NCI-H128 (cell line): Measurements from ENCODE around the gene KRT83.
"Not testable (repeated sequence)": the region's sequence is repeated elsewhere in the genome, so short reads cannot be mapped to it uniquely, and the experiment has no call there.

Source experiments
- DNase-seq: peaks from one replicate; lab custom pipeline; 2025; ENCODE audit not compliant: unreplicated experiment; lab: John Stamatoyannopoulos, UW

KRT83 gene

DNA sequence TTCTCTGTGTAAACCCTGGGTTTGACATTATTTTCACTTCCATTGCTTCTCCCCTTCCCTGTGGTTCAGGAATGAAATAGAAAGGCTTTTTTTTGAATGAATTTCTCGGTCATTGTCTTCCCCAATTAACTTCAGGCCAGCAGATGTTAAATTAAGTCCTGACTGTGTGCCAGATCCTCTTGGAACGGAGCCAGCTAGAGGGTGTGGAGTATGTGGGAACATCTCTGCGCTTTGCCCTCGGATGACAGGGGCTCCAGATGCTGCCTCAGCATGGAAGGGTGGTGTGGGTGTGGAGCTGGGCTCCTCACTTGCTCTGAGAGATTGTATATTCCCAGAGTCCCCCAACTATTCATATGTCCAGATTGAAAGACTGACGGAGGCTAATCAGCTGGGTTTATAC, 33.0 kb upstream of the KRT83 start:
- no peak for DNase-seq

DNA sequence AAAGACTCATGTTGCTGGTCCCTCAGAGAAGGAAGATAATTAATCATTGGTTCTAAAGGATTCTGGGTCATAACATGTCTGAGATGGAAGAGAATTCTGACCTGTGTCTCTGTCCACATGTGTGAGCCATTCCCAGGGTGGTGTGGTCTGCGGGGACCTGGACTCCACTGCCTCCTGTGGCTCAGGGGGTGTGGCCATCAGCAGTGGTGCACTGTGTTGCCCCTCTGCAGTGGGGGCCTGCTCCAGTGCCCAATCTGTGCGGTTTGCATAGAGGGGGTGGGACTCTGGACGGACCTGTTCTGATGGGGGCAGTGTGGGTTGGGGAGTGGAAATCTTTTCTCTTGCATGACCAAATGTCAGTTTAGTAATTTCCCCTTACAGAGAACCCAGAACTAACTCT, 32.6 kb upstream of the KRT83 start:
- DNase-seq = no peak

DNA sequence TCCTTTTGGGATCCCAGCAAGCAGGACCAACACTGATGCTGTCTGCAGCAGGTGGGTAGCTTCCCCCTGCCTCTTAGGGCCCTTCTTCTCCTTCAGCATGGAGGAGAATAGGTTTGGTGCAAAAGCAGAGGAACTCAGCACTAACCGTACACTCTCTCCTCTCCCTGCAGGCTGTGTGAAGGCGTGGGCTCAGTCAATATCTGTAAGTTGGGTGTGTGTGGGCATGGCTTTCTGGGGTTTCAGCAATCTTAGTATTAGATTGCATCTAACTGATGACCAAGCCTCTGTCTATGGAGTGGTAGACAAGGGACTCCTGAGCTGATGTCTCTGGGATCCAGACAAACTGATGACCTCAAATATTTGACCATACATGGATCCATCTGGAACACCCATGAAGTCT, 31.8 kb upstream of the KRT83 start:
- no peak for DNase-seq

DNA sequence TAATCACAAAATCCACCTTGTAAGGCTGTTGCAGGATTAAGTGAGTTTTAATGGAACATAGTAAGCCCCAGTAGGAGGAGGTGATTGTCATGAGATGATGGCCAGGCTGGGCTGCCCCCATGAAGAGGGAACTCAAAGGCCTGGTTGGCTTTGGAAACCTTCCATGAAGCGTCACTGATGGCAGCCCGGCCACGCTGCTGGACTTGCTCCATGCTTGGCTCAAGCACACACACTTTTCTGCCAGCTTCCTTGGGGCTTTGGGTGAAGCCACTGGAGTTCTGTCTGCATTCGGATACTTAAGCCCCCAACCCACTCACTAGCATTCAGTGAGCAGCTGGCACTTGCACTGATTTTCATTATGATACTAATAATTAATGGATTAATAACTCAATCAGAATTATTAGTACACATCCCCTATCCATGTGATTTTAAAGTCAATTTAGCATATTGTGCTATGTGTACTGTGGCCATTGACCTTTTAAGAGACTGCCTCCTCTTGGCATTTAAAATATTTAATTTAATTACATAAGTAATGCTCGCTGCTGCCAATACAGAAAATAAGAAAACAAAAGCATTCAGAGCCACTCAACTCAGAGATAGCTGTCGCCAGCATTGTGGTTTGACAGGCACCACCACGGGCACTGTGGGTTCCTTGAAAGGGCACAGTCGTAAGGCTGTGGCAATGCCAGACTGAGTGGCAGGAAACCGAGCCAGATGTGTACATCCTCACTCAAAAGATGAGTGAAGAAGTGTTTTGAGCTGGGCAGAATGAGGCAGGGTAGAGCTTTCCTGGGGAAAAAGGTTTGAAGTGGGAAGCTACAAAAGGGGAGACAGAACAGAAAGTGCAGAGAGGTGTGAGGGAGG, 30.2 kb upstream of the KRT83 start:
- no peak for DNase-seq

DNA sequence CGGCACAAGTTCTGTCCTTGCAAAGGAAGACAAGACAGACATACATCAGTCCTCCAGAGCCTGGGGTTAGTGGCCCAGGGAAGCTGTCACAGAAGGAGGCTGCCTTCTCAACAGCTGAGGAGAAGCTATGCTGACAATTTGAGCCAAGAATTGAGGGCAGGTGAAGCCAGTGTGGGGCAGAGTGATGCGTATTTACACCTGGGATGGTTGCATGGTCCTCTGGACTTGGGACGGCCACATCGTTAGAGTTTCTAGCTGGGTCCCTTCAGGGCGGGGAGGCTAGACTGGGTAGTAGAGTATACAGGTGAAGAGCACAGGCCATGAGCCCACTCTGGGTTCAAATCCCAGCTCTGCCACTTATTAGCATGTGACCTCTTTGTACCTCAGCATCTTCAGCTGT, 29.6 kb upstream of the KRT83 start:
- no peak for DNase-seq

DNA sequence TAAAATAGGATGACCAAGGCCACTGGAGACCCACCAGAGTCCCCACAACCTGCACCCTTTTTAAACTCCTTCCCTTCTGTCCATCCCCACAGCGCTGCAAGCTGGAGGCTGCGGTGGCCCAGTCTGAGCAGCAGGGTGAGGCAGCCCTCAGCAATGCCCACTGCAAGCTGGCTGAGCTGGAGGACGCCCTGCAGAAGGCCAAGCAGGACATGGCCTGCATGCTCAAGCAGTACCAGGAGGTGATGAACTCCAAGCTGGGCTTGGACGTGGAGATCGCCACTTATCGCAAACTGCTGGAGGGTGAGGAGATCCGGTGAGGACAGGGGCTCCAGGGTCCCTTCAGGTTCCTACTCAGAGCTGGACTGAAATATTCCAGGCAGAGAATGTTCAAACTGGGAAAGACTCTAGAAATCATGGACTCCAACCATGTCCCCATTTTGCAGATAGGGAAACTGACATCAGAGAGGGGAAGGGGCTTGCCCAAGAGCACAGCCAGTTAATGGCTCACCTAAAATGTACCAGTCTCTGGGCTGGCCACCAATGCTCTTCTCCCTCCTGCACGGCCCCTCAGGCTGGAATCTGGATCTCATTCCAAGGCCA, 28.9 kb upstream of the KRT83 start:
- no peak for DNase-seq

DNA sequence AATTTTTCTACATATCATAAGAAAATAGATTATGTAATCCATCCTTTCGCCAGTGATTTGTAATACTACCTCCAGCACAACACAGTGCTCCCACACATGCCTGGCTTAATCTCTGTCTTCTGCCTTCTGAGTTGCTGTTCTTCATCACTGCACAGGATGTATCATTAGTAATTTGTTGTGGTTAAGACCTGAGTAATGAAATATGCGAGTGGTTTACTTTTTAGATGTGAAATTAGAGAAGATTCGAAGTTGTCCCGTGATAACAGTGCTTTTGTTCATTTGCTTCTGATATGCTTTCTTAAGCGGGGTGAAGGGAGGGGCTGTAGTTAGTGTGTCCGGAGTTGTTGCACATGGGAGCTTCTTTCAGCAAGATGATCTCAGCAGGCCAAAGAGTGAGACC, 28.0 kb upstream of the KRT83 start:
- DNase-seq = no peak

DNA sequence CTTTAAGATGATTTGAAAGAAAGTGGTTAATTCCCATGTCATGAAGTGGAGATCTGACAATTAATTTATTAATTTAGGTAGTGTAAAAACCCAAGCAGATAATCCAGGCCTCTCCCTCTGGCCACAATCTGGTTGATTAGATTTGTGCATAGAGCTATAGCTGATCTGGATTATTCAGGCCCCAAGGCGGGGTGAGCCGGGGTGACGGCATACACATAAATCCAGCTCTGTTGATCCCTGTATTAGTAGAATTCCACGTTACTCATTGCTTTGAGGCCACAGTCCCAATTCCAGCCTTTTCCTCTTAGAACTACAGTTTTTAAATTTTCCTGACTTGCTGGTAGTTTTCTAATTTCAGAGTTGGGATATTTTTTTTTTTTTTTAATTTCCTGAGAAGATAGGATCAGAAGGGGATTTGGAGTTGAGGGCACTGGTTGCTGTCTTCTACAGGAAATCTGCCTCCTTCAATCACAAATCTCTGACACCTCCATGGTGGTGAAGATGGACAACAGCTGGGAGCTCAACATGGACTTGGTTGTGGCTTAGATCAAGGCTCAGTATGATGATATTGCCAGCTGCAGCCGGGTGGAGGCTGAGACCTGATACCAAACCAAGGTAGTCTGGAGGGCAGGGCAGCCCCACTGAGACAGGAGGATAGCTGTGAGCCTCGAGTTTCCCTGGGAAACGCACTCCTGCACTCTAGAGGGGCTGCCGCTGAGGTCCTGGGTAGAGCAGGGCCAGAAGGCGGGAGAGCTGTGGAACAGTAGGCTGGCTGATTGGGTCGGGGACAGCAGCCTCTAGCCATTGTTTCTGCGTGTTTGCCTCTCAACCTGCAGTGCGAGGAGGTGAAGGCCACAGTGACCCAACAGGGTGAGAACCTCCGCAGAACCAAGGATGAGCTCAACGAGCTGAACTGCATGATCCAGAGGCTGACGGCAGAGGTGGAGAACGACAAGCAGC, 26.6 kb upstream of the KRT83 start:
- DNase-seq = no peak

DNA sequence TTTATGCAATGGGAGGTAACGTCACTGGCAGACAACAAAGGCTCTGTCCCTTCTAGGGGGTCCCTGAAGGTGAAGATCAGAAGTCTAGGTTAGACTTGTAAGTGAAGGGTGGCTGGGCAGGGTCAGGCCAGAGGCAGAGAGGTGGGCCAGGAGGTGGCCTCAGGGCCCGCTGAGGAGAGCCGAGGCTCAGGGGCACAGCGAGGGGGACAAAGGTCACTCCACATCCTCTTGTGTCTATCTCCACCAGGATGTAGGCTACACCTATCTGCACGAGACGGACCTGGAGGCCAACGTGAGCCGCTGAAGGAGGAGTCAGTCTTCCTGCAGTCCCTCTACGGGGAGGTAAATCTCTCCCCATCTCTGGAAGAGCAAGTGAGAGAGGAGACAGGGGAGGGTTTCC, 25.8 kb upstream of the KRT83 start:
- no peak for DNase-seq

DNA sequence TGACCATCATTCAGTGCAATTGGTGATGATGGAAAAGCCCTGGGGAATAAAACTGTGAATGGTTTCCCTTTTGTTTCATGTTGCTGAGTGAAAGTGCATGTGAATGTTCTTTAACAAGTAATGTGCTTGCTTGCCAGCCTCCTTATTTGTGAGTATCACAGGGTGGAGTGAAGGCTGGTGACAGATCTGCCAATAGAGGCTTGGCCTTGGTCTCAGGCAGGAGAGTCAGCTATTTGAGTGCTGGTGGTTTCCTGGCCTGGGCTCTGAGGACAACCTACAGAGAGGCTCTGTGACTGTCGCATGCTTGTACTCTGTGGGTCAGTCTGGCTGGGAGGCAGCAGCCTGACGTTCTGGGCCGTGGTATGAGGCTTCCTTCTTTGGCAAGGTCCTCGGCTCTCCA, 25.4 kb upstream of the KRT83 start:
- no peak for DNase-seq

DNA sequence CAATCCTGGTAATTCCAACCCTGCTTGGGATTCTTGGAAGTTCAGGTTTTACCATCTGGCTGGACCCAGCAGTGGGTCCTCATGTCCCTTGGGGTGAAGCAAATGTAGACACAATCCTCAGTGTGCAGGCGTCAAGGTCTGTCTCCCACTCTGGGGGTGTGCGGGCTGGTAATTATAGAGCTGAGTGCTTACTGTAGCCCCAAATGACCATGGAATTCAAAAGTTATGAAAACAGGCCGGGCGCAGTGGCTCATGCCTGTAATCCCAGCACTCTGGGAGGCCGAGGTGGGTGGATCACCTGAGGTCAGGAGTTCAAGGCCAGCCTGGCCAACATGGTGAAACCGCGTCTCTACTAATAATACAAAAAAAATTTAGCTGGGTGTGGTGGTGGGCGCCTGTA, 23.8 kb upstream of the KRT83 start:
- DNase-seq = not testable (repeated sequence)

DNA sequence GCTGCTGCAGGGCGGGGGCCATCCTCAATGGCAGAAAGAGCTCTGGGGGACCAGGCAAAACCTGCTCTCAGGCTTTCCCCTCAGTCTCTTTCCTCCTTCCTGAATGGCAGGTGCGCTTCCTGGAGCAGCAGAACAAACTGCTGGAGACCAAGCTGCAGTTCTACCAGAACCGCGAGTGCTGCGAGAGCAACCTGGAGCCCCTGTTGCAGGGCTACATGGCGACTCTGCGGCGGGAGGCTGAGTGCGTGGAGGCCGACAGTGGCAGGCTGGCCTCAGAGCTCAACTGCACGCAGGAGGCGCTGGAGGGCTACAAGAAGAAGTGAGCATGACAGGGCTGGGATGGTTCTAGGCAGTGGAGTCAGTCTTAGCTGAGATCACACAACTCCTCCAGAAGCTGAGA, 22.9 kb upstream of the KRT83 start:
- DNase-seq = no peak

DNA sequence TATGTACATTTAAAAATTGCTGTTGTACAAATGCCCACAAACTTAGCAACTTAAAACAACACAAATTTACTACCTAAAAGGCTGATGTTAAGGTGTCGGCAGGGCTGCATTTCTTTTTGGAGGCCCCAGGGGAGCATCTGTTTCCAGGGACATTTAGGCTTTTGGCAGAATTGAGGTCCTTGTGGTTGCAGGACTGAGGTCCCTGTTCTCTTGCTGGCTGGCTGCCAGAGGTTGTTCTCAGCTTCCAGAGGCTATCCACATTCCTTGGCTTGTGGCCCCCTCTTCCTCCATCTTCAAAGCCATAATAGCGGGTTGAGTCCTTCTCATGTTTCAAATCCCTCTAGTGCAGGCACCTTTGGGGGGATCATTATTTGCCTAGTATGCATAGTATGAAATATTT, 22.4 kb upstream of the KRT83 start:
- no peak for DNase-seq

DNA sequence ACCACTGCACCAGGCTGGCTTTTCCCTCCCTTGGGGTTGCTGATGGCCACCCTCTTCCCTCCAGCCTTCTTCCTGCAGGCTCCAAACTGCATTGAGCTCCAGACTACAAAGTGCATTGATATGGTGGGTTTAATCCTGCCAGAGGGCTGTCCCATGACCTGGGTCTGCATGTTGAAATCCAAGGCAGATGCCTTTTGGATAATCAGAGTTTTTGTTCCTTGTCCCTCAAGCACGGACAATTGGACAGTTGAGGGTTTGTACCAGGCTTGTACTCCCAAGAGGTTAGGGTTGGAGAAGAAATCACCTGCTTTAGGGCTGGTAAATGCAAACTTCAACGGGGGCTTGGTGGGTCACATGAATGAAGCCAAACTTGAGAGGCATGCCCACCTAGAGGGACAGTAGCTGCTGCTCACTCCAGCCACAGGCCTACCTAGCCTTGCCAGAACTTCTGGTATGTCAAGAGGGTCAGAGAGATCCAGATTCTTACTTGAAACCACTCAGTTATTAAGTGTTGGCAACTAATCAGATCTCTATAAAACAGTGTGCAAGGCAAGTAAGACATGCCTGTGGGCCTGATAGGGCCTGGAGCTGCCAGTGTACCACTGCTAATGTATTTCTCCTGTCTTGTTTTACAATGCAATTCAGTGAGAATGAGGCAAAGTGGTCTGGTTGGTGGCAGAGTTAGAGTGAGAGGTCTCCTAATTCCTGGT, 21.7 kb upstream of the KRT83 start:
- no peak for DNase-seq

DNA sequence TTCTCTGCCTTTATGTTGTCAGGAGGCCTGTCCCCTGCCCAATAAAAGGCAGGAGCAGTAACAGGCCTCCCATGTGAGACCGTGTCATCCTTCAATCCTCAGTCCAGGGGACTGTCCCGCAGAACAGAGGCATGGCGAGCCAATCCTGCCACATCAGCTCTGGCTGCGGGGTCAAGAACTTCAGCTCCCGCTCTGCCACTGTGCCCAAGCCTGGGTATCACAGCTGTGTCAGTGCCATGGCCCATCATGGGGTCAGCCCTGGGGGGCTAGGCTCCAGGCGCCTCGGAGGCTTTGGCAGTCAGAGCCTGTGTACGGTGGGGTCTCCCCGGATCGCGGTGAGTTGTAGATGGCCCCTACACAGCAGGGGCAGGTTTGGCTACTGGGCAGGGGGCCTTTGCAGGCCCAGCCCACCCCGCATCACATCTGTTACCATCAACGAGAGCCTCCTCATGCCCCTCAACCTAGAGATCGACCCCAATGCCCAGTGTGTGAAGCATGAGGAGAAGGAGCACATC, 19.9 kb upstream of the KRT83 start:
- no peak for DNase-seq

DNA sequence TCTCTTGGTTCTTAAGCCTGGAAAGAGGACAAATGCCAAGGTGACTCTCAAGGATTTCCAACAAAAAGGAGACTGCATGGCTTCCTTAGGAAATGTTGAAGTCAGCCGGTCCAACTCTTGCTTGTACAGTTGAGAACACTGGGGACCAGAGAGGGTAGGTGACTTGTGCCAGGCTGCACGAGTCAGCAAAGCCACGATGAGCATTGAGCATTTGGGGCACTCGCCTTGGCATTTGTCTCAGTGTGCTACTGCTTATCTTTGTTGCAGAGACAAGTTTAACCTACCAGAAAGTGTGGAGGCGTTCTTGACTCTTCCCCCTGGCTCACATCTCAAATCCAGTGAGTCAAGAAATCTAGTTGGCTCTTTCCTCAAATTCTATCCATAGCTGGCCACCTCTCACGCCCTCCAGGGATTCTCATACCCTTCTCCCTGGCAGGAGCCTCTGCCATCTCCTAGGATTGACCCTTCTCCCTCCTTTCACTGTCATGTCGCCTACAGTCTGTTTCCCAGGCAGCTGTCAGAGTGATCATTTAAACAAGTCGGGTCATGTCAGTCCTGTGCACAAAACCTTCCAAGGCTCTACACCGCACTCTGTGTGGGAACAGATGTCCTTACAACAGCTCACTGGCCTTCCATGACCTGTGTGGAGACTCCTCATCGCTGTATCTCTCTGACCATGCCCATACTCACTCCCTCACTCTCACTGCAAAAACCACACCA, 17.2 kb upstream of the KRT83 start:
- DNase-seq = no peak

DNA sequence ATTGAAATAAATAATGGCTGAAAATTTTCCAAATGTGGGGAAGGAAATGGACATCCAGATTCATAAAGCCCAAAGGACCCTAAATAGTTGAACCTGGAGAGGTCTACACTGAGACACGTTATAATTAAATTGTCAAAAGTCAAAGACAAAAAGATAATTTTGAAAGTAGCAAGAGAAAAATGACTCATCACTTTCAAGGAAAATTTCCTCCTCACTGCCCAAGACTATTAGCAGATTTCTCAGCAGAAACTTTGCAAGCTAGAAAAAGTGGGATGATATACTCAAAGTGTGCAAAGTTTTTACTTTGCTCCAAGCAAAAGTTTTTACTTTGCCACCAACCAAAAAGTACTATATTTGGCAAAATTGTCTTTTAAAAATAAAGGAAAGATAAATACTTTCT, 15.9 kb upstream of the KRT83 start:
- DNase-seq = no peak

DNA sequence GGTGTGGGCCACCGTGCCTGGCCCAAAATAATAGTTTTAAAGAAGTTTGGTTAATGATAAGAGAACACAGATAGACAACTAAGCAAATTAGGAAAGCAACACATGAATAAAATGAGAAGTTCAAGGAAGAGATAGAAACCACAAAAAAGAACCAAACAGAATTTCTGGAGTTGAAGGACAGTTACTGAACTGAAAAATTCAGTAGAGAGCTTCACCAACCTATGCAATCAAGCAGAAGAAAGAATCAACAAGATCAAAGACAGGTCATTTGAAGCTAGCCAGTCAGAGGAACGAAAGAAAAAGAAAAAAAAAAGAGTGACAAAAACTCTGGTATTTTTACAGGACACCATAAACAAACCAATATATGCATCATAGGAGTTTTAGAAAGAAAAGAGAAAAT, 15.4 kb upstream of the KRT83 start:
- DNase-seq = no peak

DNA sequence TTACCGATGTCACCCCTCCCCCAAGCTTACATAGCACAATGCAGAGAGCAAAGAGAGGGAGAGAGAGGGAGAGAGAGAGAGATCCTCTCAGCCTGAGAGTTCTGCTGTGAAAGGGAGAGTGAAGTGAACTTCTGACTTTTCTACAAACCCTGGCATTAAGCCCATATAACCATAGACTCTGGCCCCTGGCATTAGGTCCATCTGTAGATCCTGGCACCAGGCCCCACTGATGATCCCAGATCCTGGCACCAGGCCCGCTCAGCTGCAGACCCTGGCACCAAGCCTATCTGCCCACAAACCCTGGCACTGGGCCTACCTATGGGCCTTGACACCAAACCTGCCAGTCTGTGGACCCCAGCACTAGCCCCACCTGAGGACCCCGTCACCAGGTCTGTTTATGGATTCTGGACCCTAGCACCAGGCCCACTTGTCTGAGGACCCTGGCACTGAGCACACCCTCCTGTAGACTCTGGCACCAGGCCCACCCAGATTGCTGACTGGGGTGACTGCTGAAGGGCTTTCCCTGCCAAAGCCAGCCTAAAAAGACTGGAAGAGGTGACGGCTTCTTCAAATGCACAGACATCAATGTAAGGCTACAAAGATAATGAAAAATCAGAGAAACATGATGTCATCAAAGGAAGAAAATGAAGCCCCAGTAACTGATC, 14.5 kb upstream of the KRT83 start:
- DNase-seq = no peak

DNA sequence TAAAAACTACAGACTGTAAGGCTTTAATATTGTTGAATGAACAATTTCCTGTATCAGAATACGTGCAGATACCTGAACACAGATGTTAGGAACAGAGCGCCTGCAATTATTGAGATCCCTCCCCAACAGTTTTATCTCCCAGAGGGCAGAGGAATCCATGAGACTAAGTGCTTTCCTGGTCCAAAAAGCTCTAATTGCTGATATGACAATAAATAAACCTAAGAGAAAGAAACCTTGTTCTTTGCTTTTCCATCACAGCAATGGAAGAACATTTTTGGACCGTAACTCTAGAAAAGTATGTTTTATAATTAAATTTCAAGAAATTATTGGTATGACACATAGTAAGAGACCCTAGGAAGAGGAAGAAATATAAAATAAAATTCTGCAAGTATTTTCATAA, 13.0 kb upstream of the KRT83 start:
- no peak for DNase-seq
